ENCODE results near the gene FRY.

FRY gene

DNA sequence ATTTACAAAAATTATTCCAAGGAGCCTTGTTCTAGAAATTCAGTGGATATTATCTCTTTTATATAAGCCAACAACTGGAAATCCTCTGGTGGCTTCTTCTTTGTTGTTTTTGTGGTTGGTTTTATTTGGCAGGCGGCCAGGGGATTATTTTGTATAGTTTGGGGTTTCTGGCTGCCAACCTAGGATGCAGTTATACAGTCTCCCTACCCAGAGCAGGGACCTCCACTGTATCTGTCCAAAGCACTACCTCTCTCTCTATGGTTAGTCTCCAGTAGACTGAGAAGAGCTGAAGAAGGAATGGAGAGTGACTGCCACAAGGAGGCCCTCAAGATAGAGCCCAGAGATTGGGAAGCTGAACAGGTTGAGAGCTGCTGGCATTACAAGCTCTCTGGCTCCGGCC, 203.3 kb downstream of the FRY start:
- no peaks in the 10 kb centered on the region for H4K20me1 ChIP-seq (ENCODE audit: insufficient read depth, low read length, poor library complexity, severe bottlenecking)
- no peaks in the 10 kb centered on the region for H3K9me2 ChIP-seq (replicated peaks; ENCODE audit: low read depth, low read length)
- H3K27me3 ChIP-seq (ENCODE audit: insufficient read depth, low read length, poor library complexity, severe bottlenecking) = no peaks in the 10 kb centered on the region
- no peaks in the 10 kb centered on the region for H3K9me3 ChIP-seq (ENCODE audit: insufficient read depth, low read depth, low read length)
- H3K4me3 ChIP-seq (ENCODE audit: low read length, poor library complexity, severe bottlenecking) = no peak overlapping the region
- H3K4me1 ChIP-seq (ENCODE audit: insufficient read depth, low read length, poor library complexity, severe bottlenecking) = peaks cover 5% of the 10 kb centered on the region
- TF ChIP-seq EZH2phosphoT487 (IDR thresholded peaks at IDR 0.05; ENCODE audit: borderline replicate concordance) = no peak
- TF ChIP-seq, protein P1, sequence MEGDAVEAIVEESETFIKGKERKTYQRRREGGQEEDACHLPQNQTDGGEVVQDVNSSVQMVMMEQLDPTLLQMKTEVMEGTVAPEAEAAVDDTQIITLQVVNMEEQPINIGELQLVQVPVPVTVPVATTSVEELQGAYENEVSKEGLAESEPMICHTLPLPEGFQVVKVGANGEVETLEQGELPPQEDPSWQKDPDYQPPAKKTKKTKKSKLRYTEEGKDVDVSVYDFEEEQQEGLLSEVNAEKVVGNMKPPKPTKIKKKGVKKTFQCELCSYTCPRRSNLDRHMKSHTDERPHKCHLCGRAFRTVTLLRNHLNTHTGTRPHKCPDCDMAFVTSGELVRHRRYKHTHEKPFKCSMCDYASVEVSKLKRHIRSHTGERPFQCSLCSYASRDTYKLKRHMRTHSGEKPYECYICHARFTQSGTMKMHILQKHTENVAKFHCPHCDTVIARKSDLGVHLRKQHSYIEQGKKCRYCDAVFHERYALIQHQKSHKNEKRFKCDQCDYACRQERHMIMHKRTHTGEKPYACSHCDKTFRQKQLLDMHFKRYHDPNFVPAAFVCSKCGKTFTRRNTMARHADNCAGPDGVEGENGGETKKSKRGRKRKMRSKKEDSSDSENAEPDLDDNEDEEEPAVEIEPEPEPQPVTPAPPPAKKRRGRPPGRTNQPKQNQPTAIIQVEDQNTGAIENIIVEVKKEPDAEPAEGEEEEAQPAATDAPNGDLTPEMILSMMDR (conservative IDR thresholded peaks at IDR 0.05; ENCODE audit: low read length) = no peak
- peaks cover 3% of the 10 kb centered on the region; the same call in 1 of the 2 replicates for H3K36me3 ChIP-seq (ENCODE audit: insufficient read depth, low read length)
- no peak overlapping the region for H3K4me2 ChIP-seq (ENCODE audit: low read depth, low read length, poor library complexity, severe bottlenecking)
- no peak overlapping the region for H3K9ac ChIP-seq (ENCODE audit: low read depth, low read length, poor library complexity, severe bottlenecking)
- no peaks in the 10 kb centered on the region for H3K79me2 ChIP-seq (ENCODE audit: insufficient read depth, low read length)
- H2AFZ ChIP-seq (ENCODE audit: low read length) = no peak overlapping the region
- no peaks in the 10 kb centered on the region for H3F3A ChIP-seq (ENCODE audit: low read depth)

DNA sequence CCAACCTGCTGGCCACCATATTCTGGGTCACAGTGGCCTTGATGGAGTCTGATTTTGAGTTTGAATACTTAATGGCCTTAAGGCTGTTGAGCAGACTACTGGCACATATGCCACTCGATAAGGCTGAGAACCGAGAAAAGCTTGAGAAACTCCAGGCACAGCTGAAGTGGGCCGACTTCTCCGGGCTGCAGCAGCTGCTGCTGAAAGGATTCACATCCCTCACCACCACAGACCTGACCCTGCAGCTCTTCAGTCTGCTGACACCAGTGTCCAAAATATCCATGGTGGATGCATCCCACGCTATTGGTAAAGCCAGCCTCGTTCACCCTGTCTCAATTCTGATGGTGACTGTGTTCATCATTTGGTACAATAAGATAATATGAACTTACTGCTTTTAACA, 206.1 kb downstream of the FRY start:
- peaks cover 5% of the 10 kb centered on the region for H3K4me1 ChIP-seq (ENCODE audit: insufficient read depth, low read length, poor library complexity, severe bottlenecking)
- H3K9me2 ChIP-seq (replicated peaks; ENCODE audit: low read depth, low read length) = no peaks in the 10 kb centered on the region
- no peak overlapping the region for H3K9ac ChIP-seq (ENCODE audit: low read depth, low read length, poor library complexity, severe bottlenecking)
- H3K36me3 ChIP-seq (ENCODE audit: insufficient read depth, low read length) = peaks cover 3% of the 10 kb centered on the region; the same call in 1 of the 2 replicates
- H3K4me2 ChIP-seq (ENCODE audit: low read depth, low read length, poor library complexity, severe bottlenecking) = no peak overlapping the region
- H3K79me2 ChIP-seq (ENCODE audit: insufficient read depth, low read length) = no peaks in the 10 kb centered on the region
- no peaks in the 10 kb centered on the region for H3K9me3 ChIP-seq (ENCODE audit: insufficient read depth, low read depth, low read length)
- H2AFZ ChIP-seq (ENCODE audit: low read length) = no peak overlapping the region
- no peaks in the 10 kb centered on the region for H4K20me1 ChIP-seq (ENCODE audit: insufficient read depth, low read length, poor library complexity, severe bottlenecking)
- TF ChIP-seq, protein P1 (conservative IDR thresholded peaks at IDR 0.05; ENCODE audit: low read length) = no peak
- TF ChIP-seq EZH2phosphoT487 (IDR thresholded peaks at IDR 0.05; ENCODE audit: borderline replicate concordance) = no peak
- no peaks in the 10 kb centered on the region for H3F3A ChIP-seq (ENCODE audit: low read depth)
- H3K4me3 ChIP-seq (ENCODE audit: low read length, poor library complexity, severe bottlenecking) = no peak overlapping the region
- H3K27me3 ChIP-seq (ENCODE audit: insufficient read depth, low read length, poor library complexity, severe bottlenecking) = no peaks in the 10 kb centered on the region

DNA sequence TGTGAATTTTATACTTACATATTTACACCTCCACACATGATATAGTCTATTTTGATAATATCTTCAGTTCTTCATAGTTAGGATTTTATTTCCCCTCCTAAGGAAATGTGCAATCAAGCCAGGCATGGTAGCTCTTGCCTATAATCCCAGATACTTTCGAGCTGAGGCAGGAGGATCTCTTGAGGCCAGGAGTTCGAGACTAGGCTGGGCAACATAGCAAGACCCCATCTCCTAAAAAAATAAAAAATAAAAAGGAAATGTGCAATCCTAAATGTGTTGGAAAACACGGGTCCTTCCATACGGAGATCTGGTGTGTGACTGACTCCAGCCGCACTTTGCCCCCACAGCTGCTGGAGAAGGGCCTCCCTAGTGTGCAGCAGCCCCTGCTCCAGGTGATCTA, 212.1 kb downstream of the FRY start:
- H3K9me3 ChIP-seq (ENCODE audit: insufficient read depth, low read depth, low read length) = no peaks in the 10 kb centered on the region
- H3K36me3 ChIP-seq (ENCODE audit: insufficient read depth, low read length) = no peaks in the 10 kb centered on the region
- no peaks in the 10 kb centered on the region for H4K20me1 ChIP-seq (ENCODE audit: insufficient read depth, low read length, poor library complexity, severe bottlenecking)
- H3K4me3 ChIP-seq (ENCODE audit: low read length, poor library complexity, severe bottlenecking) = no peak overlapping the region
- H3F3A ChIP-seq (ENCODE audit: low read depth) = no peaks in the 10 kb centered on the region
- no peak overlapping the region for H3K4me2 ChIP-seq (ENCODE audit: low read depth, low read length, poor library complexity, severe bottlenecking)
- H3K27me3 ChIP-seq (ENCODE audit: insufficient read depth, low read length, poor library complexity, severe bottlenecking) = no peaks in the 10 kb centered on the region
- peaks cover 7% of the 10 kb centered on the region for H3K4me1 ChIP-seq (ENCODE audit: insufficient read depth, low read length, poor library complexity, severe bottlenecking)
- no peak overlapping the region for H2AFZ ChIP-seq (ENCODE audit: low read length)
- no peaks in the 10 kb centered on the region for H3K79me2 ChIP-seq (ENCODE audit: insufficient read depth, low read length)
- H3K9ac ChIP-seq (ENCODE audit: low read depth, low read length, poor library complexity, severe bottlenecking) = no peak overlapping the region
- no peaks in the 10 kb centered on the region for H3K9me2 ChIP-seq (replicated peaks; ENCODE audit: low read depth, low read length)
- TF ChIP-seq EZH2phosphoT487 (IDR thresholded peaks at IDR 0.05; ENCODE audit: borderline replicate concordance) = no peak
- TF ChIP-seq, protein P1 (conservative IDR thresholded peaks at IDR 0.05; ENCODE audit: low read length) = no peak
